Thyroid gland (tissue), 4 donors: ENCODE measurements around the gene SYCP3. TPM values are rescaled to one million over a fixed set of nuclear protein-coding genes. Genes with fewer than 3 reads are reported as not detected.

Source experiments
- DNase-seq, 2 donors: peaks; one replicate each; pipeline ENCODE4 v3.0.0-alpha.2; 2019
- H3K27ac ChIP-seq, 3 donors: fragments of 200-600 bp; sonication (generic); 1 replicate in 2 of 3; 2 replicates in 1 of 3; pipeline ENCODE4 v1.5.1; 2016 to 2019; ENCODE audit warnings: mild to moderate bottlenecking in 1 of 3, moderate library complexity in 1 of 3
- H3K27me3 ChIP-seq: fragments of 200-600 bp; sonication (generic); one replicate; pipeline ENCODE4 v1.5.1; 2019
- H3K36me3 ChIP-seq, 2 donors: fragments of 200-600 bp; sonication (generic); one replicate each; pipeline ENCODE4 v1.5.1; 2016 to 2019
- H3K4me1 ChIP-seq, 2 donors: fragments of 200-600 bp; sonication (generic); one replicate each; pipeline ENCODE4 v1.5.1; 2017 to 2019
- H3K4me3 ChIP-seq, 3 donors: fragments of 200-600 bp; sonication (generic); replicated peaks in 1 of 3; 1 replicate in 2 of 3; 2 replicates in 1 of 3; pipeline ENCODE4 v1.5.1; 2016; ENCODE audit warnings: mild to moderate bottlenecking in 1 of 3
- H3K9me3 ChIP-seq: fragments of 200-600 bp; sonication (generic); one replicate; pipeline ENCODE4 v1.5.1; 2017
- POLR2A ChIP-seq, 2 donors: fragments of 450-650 bp; IDR thresholded peaks; one replicate each; pipeline ENCODE4 v1.6.1; 2017; ENCODE audit warnings: antibody characterized with exemption in 2 of 2, mild to moderate bottlenecking in 2 of 2, moderate library complexity in 1 of 2
- WGBS, 2 donors: methylation state at CpG; one replicate each; pipeline ENCODE4 v1.1.5; 2017; 5-methylcytosine and 5-hydroxymethylcytosine counted together
- intact Hi-C: fragments of 100-400 bp; cut with DNase I; formaldehyde crosslinking; loops from one replicate; pipeline ENCODE4 v1.15.1; 2023
- total RNA-seq, 4 donors: library from RNA; depleted of rRNA; stranded (reverse); fragments of >200 nt; gene quantifications; one replicate each; pipeline ENCODE4 v1.2.3, GENCODE V29; 2016
- TF ChIP-seq, protein P1 (sequence below), 6 experiments: fragments of 200-600 bp in 3 of 6; fragments of 450-650 bp in 3 of 6; sonication (generic) in 3 of 6; IDR thresholded peaks; one replicate each; pipeline ENCODE4 v1.5.1; 2016 to 2019; ENCODE audit warnings: antibody characterized with exemption in 6 of 6, mild to moderate bottlenecking in 2 of 6, inconsistent platforms in 1 of 6, moderate library complexity in 1 of 6

SYCP3 gene
- total RNA-seq, 4 donors from 2014 or later = 0.67 TPM; not detected in 3

DNA sequence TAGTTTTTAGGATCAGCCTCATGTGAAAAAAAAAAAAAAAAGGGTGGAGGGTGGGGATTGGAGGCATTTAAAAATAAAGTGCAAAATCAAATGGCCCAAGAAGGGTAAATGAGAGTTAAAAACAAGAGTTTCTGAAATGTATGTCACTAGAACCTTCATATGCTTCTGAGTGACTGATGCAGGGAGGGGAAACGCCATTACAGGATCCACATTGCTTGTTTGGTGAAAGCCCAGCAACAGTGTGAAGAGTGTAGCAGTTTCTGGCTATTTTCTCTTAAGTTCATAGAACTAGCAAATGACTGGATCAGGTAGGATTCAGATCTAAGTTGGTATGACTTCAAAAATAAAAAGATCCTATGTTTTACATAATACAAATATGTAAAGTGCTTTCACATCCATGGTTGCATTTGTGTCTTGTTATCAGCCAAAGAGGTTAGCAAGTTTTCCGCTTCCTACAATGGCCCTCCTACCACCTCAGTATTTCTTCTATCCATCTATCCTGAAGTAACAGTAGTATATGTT, 38.9 kb downstream of the SYCP3 start:
- DNase-seq = no peak
- H3K4me3 ChIP-seq = no peak overlapping the region
- peaks cover 38 to 54% of the 10 kb centered on the region in 2 donors for H3K4me1 ChIP-seq
- H3K9me3 ChIP-seq = no peaks in the 10 kb centered on the region
- no peak for TF ChIP-seq POLR2A (IDR thresholded peaks at IDR 0.05)
- TF ChIP-seq, protein P1, sequence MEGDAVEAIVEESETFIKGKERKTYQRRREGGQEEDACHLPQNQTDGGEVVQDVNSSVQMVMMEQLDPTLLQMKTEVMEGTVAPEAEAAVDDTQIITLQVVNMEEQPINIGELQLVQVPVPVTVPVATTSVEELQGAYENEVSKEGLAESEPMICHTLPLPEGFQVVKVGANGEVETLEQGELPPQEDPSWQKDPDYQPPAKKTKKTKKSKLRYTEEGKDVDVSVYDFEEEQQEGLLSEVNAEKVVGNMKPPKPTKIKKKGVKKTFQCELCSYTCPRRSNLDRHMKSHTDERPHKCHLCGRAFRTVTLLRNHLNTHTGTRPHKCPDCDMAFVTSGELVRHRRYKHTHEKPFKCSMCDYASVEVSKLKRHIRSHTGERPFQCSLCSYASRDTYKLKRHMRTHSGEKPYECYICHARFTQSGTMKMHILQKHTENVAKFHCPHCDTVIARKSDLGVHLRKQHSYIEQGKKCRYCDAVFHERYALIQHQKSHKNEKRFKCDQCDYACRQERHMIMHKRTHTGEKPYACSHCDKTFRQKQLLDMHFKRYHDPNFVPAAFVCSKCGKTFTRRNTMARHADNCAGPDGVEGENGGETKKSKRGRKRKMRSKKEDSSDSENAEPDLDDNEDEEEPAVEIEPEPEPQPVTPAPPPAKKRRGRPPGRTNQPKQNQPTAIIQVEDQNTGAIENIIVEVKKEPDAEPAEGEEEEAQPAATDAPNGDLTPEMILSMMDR (IDR thresholded peaks at IDR 0.05) = no peak
- no peaks in the 10 kb centered on the region for H3K36me3 ChIP-seq
- 85 to 90% methylated on average over 2 of the region's 2 CpGs for WGBS, 2 donors
- H3K27ac ChIP-seq = peak overlapping the region; percentile 34 to 97 (median 96)
- H3K27me3 ChIP-seq = no peaks in the 10 kb centered on the region
- intact Hi-C loops = no loop called here

DNA sequence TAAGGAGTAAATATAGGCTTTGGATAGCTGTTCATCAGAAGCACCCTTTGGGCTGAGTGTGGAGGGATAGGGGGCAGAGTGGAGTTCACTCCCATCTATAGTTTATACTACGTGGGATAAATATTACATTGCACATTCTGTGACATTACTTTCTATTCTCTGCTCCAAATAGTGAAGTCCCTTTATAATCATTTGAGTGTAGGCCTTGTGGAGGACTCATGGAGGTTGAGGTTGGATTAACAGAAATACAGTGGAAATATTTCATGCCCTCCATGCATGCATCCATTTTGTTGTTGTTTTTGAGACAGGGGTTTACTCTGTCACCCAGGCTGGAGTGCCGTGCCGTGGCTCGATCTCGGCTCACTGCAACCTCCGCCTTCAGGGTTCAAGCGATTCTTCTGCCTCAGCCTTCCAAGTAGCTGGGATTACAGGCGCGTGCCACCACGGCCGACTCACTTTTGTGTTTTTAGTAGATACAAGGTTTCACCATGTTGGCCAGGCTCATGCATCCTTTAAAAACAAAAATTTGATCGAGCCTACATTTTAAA, 40.4 kb downstream of the SYCP3 start:
- Histone ChIP-seq H3K36me3 (no peaks in the 10 kb centered on the region), H3K27ac (peak overlapping the region; percentile 94 to 97 (median 96)), H3K27me3 (no peaks in the 10 kb centered on the region), H3K9me3 (no peaks in the 10 kb centered on the region), H3K4me3 (peak overlapping the region in 1 of 3 donors; percentile 91), H3K4me1 (peaks cover 37 to 54% of the 10 kb centered on the region in 2 donors)
- TF ChIP-seq, protein P1 (IDR thresholded peaks at IDR 0.05) = no peak
- TF ChIP-seq POLR2A (IDR thresholded peaks at IDR 0.05) = no peak
- WGBS, 2 donors = 40 to 64% methylated on average over 12 of the region's 12 CpGs
- DNase-seq = peak; percentile 31 to 34
- intact Hi-C loops = no loop called here

DNA sequence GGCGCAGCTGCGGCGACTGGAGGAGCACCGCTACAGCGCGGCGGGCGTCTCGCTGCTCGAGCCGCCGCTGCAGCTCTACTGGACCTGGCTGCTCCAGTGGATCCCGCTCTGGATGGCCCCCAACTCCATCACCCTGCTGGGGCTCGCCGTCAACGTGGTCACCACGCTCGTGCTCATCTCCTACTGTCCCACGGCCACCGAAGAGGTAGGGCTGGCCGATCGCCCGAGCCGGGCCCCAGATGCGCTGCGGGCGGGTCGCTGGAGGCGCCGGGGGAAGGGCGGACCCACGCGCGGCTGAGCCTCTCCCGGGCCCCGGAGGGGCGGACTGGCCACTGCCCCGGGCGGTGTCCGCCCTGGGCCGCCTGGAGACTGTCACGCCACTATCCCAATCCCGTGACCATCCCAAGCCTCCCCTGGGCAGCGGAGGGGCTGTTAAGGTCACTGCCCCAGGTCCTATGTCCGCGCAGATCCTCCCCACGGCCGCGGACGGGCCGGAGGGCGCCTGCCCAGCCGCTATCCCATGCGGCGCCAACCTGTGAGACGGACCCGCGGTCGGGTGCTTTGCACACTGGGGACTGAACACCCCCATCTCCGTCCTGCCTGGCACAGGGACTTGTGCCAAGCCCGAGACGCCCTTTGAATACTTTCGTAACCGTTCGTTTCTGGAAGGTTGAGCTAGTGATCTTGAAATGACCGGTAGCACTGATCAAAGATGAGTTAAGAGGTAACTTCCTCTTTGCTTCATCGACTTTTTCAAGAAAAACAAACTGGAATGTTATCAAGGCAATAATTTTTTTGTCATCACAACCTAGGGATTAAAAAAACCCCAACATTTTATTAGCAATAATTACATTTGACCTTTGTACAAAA, 41.1 kb downstream of the SYCP3 start:
- no peaks in the 10 kb centered on the region for H3K9me3 ChIP-seq
- peaks cover 30 to 49% of the 10 kb centered on the region in 2 donors for H3K4me1 ChIP-seq
- intact Hi-C loops = no loop called here
- DNase-seq = peak; percentile 83 to 84
- TF ChIP-seq, protein P1 (IDR thresholded peaks at IDR 0.05) = peak in 1 of 6 experiments; percentile 2
- TF ChIP-seq POLR2A (IDR thresholded peaks at IDR 0.05) = peak in 1 of 2 donors; percentile 79
- 0 to 1% methylated on average over 15 to 16 of the region's 67 CpGs for WGBS, 2 donors
- no peaks in the 10 kb centered on the region for H3K27me3 ChIP-seq
- H3K36me3 ChIP-seq = no peaks in the 10 kb centered on the region
- peak overlapping the region; percentile 72 to 91 (median 88) for H3K4me3 ChIP-seq
- peak overlapping the region; percentile 94 to 97 (median 96) for H3K27ac ChIP-seq

DNA sequence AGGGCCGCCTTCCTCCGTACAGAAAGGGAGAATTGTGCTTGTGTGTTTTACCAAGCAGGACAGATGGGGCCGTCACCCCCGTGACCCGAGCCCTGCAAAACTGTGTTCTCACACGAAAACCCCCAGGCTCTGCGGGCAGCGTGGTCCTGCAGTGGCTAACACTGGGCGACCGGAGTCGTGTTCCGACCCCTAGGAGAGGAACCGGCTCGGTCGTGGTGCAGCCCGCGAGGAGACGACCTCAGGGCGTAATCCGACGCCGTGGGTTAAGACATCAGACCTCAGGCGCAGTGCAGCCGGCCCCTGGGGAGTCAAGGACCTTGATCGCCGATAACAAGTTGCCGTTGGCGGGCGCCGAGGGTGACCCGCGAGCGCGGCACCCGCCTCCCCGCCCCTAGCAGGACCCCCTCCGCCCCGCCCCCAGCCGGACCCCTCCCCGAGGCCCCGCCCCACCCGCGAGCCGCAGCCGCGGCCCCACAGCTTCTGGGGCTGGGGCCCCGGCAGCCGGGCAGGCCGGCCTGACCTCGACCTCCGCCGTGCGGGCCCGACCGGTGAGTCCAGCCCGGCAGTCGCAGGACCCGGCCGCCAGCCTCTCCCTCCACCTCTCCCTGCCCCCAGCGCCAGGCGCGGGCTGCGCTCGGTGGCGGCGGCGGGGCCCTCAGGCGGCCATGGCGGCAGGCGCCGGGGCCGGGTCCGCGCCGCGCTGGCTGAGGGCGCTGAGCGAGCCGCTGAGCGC, 41.9 kb downstream of the SYCP3 start, which contains the start of gene CHPT1:
TSS of gene CHPT1 (plus strand) at position 444 of the 733 bp plus-strand sequence. CDS start at position 666, 222 bp downstream.
- Histone ChIP-seq H3K36me3 (no peaks in the 10 kb centered on the region), H3K4me3 (peak within 1 kb of the TSS; percentile 72 to 91 (median 88)), H3K4me1 (peaks cover 24 to 42% of the 10 kb centered on the region in 2 donors), H3K9me3 (no peaks in the 10 kb centered on the region), H3K27ac (peak within 1 kb of the TSS; percentile 94 to 97 (median 96)), H3K27me3 (no peaks in the 10 kb centered on the region)
- whole genome bisulfite sequencing, 2 donors = 1 to 3% methylated on average over 8 to 35 of the region's 80 CpGs
- peak; percentile 79 to 84 for DNase-seq
- intact Hi-C loops = no loop called here
- TF ChIP-seq, protein P1 (IDR thresholded peaks at IDR 0.05) = no peak
- TF ChIP-seq POLR2A (IDR thresholded peaks at IDR 0.05) = peak; percentile 39 to 81
